OCI-LY7 (cell line): Measurements from ENCODE around the gene MYPN. TPM values are rescaled to one million over a fixed set of nuclear protein-coding genes. Genes with fewer than 3 reads are reported as not detected.

Experiments used
- BruUV-seq: library from RNA; stranded (reverse); fragments of 400-500 nt; replicated peaks from 2 replicates; lab custom pipeline; 2021; lab: Mats Ljungman, UMichigan
- CTCF ChIA-PET: fragments of 300-600 bp; sonication (Branson Sonifier 250); formaldehyde crosslinking; loops from one replicate; lab custom pipeline; 2022; ENCODE audit warnings: antibody characterized with exemption; ENCODE audit not compliant: unreplicated experiment; lab: Charles Lee
- POLR2A ChIA-PET: fragments of 300-600 bp; sonication (Branson Sonifier 250); formaldehyde crosslinking; loops from one replicate; lab custom pipeline; 2022; ENCODE audit warnings: antibody characterized with exemption; lab: Charles Lee
- DNase-seq: peaks from one replicate; pipeline ENCODE4 v3.0.0-alpha.2; 2015; ENCODE audit warnings: low spot score
- H2AFZ ChIP-seq: fragments of 200-600 bp; sonication (generic), shearing (Covaris generic); 2 replicates; pipeline ENCODE4 v1.6.1; 2014; ENCODE audit warnings: mild to moderate bottlenecking, antibody characterized with exemption, low read length, moderate library complexity
- H3K27ac ChIP-seq: fragments of 200-600 bp; sonication (generic); 2 replicates; pipeline ENCODE4 v1.5.1; 2014; ENCODE audit warnings: mixed run types, low read depth, mild to moderate bottlenecking, moderate library complexity, low read length, inconsistent platforms; ENCODE audit not compliant: poor library complexity, severe bottlenecking
- H3K36me3 ChIP-seq: fragments of 200-600 bp; sonication (generic); 2 replicates; pipeline ENCODE4 v1.6.1; 2014; ENCODE audit warnings: mild to moderate bottlenecking, antibody characterized with exemption, low read length, moderate library complexity, mixed read lengths; ENCODE audit not compliant: insufficient read depth
- H3K4me1 ChIP-seq: fragments of 200-600 bp; sonication (generic); 2 replicates; pipeline ENCODE4 v1.5.1; 2014; ENCODE audit warnings: mild to moderate bottlenecking, low read length; ENCODE audit not compliant: insufficient read depth, poor library complexity, severe bottlenecking
- H3K4me2 ChIP-seq: fragments of 200-600 bp; sonication (generic); 2 replicates; pipeline ENCODE4 v1.6.1; 2014; ENCODE audit warnings: mild to moderate bottlenecking, low read length
- H3K4me3 ChIP-seq: fragments of 200-600 bp; sonication (generic); 2 replicates; pipeline ENCODE4 v1.5.1; 2014; ENCODE audit warnings: mild to moderate bottlenecking, low read depth, low read length; ENCODE audit not compliant: poor library complexity, severe bottlenecking
- H3K79me2 ChIP-seq: fragments of 200-600 bp; sonication (generic); 2 replicates; pipeline ENCODE4 v1.6.1; 2016; ENCODE audit warnings: low read depth, mild to moderate bottlenecking, low read length, moderate library complexity, mixed read lengths; ENCODE audit not compliant: insufficient read depth
- H3K9me2 ChIP-seq: fragments of 200-600 bp; sonication (generic); 2 replicates; pipeline ENCODE4 v1.6.1; 2016; ENCODE audit warnings: mild to moderate bottlenecking, low read length, mixed read lengths; ENCODE audit not compliant: insufficient read depth
- H3K9me3 ChIP-seq: fragments of 200-600 bp; sonication (generic); 2 replicates; pipeline ENCODE4 v1.6.1; 2014; ENCODE audit warnings: mild to moderate bottlenecking, mixed run types, low read length, mixed read lengths
- H4K20me1 ChIP-seq: fragments of 200-600 bp; sonication (generic); 2 replicates; pipeline ENCODE4 v1.6.1; 2014; ENCODE audit warnings: mild to moderate bottlenecking, antibody characterized with exemption, low read length, moderate library complexity, mixed read lengths; ENCODE audit not compliant: insufficient read depth
- EZH2phosphoT487 ChIP-seq: fragments of 200-600 bp; sonication (generic); IDR thresholded peaks from 2 replicates; pipeline ENCODE4 v1.6.1; 2018; ENCODE audit warnings: low read depth, borderline replicate concordance, mild to moderate bottlenecking, mixed run types, antibody characterized with exemption, low read length, moderate library complexity, mixed read lengths
- intact Hi-C: fragments of 100-400 bp; cut with micrococcal nuclease; formaldehyde crosslinking; loops from one replicate; pipeline ENCODE4 v1.10.0; 2022; ENCODE audit not compliant: unreplicated experiment
- total RNA-seq, 2 experiments: library from RNA; depleted of rRNA in 1 of 2; stranded (reverse); fragments of >200 nt in 1 of 2; shearing (Covaris generic) in 1 of 2; gene quantifications; 2 replicates each; pipeline ENCODE4 v1.2.3, GENCODE V29; 2014 to 2022
- TF ChIP-seq, protein P1 (sequence below): fragments of 200-600 bp; sonication (generic); conservative IDR thresholded peaks from 2 replicates; pipeline ENCODE4 v1.5.1; 2014; ENCODE audit warnings: mild to moderate bottlenecking, antibody characterized with exemption, low read length, moderate library complexity, mixed read lengths

MYPN gene
- total RNA-seq, 2 experiments from 2014 or later = 0.06 TPM; not detected in 1

DNA sequence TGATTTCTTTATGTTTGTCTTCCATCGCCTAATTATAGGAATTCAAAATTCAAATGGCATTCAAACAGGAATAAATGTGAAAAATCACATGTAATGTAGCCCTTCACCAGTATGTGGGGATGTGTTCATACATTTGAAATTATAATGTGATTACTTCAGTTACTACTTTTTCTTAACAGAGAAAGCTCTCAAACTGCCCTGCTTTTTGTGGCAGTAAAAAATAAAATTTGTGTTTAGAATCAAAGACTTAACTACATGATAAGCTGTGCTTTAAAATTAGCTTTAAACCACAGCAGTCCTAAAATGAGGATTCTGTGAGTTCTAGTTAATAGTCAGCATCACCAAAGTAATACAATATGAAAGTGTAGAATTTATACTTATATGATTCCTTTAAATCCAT lies 26.4 kb upstream of the MYPN start:
- H2AFZ ChIP-seq = no peak overlapping the region
- no TSS peak for BruUV-seq
- TF ChIP-seq, protein P1, sequence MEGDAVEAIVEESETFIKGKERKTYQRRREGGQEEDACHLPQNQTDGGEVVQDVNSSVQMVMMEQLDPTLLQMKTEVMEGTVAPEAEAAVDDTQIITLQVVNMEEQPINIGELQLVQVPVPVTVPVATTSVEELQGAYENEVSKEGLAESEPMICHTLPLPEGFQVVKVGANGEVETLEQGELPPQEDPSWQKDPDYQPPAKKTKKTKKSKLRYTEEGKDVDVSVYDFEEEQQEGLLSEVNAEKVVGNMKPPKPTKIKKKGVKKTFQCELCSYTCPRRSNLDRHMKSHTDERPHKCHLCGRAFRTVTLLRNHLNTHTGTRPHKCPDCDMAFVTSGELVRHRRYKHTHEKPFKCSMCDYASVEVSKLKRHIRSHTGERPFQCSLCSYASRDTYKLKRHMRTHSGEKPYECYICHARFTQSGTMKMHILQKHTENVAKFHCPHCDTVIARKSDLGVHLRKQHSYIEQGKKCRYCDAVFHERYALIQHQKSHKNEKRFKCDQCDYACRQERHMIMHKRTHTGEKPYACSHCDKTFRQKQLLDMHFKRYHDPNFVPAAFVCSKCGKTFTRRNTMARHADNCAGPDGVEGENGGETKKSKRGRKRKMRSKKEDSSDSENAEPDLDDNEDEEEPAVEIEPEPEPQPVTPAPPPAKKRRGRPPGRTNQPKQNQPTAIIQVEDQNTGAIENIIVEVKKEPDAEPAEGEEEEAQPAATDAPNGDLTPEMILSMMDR = peak; percentile 55
- no peak for TF ChIP-seq EZH2phosphoT487
- ChIA-PET POLR2A (no interaction called here), CTCF (interaction anchor here (0.5 kb wide), 1 partner anchor 233 kb away, joined by 6 read pairs; no protein-coding TSS in a partner anchor)
- intact Hi-C loops = no loop called here
- no peak overlapping the region for H3K27ac ChIP-seq
- DNase-seq = no peak
- no peaks in the 10 kb centered on the region for H4K20me1 ChIP-seq
- H3K9me2 ChIP-seq = no peaks in the 10 kb centered on the region
- no peaks in the 10 kb centered on the region for H3K79me2 ChIP-seq
- H3K9me3 ChIP-seq = no peaks in the 10 kb centered on the region
- no peaks in the 10 kb centered on the region for H3K36me3 ChIP-seq
- H3K4me2 ChIP-seq = no peak overlapping the region
- H3K4me1 ChIP-seq = no peaks in the 10 kb centered on the region
- H3K4me3 ChIP-seq = no peak overlapping the region

DNA sequence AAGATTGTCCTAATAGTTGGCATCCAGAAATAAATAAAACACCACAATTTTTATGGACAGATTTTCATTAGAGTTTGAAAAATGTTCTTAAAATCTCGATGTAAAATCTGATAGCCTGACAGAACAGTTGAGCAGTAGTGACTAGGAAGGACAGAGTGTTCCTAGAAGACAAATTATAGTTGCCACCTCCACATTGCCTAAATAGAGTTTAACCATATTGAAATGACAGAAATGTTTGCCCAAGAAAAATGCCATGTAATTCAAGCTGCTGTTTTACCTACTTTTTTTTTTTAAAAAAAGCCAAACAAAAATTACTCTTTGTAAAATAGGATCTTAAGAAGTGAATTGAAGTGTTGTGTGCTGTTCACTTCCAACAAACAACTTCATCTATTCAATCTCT lies 25.3 kb upstream of the MYPN start:
- no peak for TF ChIP-seq EZH2phosphoT487
- TF ChIP-seq, protein P1 = no peak
- Histone ChIP-seq H3K27ac (no peak overlapping the region), H3K4me1 (no peaks in the 10 kb centered on the region), H3K9me2 (no peaks in the 10 kb centered on the region), H3K4me2 (no peak overlapping the region), H4K20me1 (no peaks in the 10 kb centered on the region), H3K36me3 (no peaks in the 10 kb centered on the region), H3K4me3 (no peak overlapping the region), H2AFZ (no peak overlapping the region), H3K79me2 (no peaks in the 10 kb centered on the region), H3K9me3 (no peaks in the 10 kb centered on the region)
- BruUV-seq = no TSS peak
- ChIA-PET CTCF (no interaction called here), POLR2A (interaction anchor here (0.7 to 1.0 kb wide), 4 partner anchors 17 to 71 kb away, joined by 3 to 5 read pairs (median 3); no protein-coding TSS in a partner anchor)
- no peak for DNase-seq
- intact Hi-C loops = no loop called here

DNA sequence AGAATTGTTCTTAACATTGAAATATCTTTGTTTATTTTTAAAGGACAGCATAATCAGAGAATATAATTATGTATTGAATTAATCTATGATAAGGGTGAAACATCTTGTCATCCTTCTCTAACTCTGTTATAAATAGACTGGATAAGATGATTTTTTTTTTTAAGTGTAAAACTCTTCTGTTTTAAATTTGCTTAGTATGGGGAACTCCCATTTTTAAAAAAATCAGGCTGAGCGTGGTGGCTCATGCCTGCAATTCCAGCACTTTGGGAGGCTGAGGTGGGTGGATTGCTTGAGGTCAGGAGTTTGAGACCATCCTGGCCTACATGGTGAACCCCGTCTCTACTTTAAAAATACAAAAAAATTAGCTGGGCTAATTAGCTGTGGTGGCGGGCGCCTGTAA lies 24.8 kb upstream of the MYPN start:
- ChIA-PET CTCF (no interaction called here), POLR2A (interaction anchor here (0.7 to 1.0 kb wide), 5 partner anchors 9 to 71 kb away, joined by 3 to 5 read pairs (median 3); no protein-coding TSS in a partner anchor)
- H4K20me1 ChIP-seq = no peaks in the 10 kb centered on the region
- H3K9me2 ChIP-seq = no peaks in the 10 kb centered on the region
- no peak for TF ChIP-seq EZH2phosphoT487
- TF ChIP-seq, protein P1 = no peak
- no peak overlapping the region for H3K4me3 ChIP-seq
- H3K9me3 ChIP-seq = no peaks in the 10 kb centered on the region
- no peak overlapping the region for H3K4me2 ChIP-seq
- intact Hi-C loops = no loop called here
- no peaks in the 10 kb centered on the region for H3K36me3 ChIP-seq
- H3K27ac ChIP-seq = no peak overlapping the region
- BruUV-seq = no TSS peak
- DNase-seq = no peak
- H3K79me2 ChIP-seq = no peaks in the 10 kb centered on the region
- H2AFZ ChIP-seq = no peak overlapping the region
- H3K4me1 ChIP-seq = no peaks in the 10 kb centered on the region
